Germinal center (tissue), 1 donor: Measurements from ENCODE around the gene KCNC1.

Source experiments
- DNase-seq: peaks from one replicate; pipeline ENCODE4 v3.0.0; 2012; ENCODE audit warnings: mixed read lengths, low spot score

The KCNC1 gene

DNA sequence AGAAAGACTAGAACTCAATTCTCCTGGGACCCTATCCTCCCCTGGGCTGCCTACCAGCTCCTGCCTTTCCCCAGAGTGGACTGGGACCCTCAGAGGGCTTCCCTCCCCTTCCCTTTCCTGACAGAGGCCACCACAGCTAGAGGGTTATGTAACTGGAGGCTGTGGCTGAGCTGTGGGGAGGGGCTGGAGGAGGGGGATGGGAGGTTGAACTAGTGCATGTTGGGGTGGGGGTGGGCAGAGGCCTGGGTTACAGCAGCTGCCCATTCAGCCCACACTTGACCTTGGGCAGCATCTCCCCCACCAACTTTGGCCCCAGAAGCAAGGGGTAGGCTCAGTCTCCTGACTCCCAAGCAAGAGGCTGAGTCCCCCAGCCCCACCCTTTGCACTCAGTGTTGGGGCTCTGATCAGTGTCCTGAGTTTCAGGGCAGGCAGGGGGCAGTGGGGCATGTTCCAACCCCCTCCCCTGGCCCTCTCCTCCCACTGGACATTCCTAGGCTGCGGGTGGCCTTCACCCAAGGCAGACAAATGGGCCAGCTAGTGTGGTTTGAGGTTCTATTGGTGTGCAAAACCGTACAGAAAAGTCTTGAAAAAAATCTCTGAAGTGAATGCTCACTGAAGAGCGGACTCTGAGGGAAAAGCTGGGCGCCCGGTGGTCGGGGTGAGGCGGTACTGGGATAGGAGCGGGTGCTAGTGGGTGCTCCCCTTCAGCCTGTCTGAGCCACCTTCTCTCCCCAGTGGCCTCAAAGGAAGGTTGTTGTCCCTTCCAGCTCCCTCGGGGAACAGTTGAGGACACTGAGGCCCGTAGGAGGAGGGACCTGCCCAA is 3.8 kb downstream of the KCNC1 start:
- no peak for DNase-seq

- no peak for DNase-seq
Measured at GRCh38 chr11:17739945-17740338, 5.4 kb downstream of the KCNC1 start.

GRCh38 chr11:17740649-17741235 is 6.2 kb downstream of the KCNC1 start:
- no peak for DNase-seq

GRCh38 chr11:17741487-17741886 is 6.9 kb downstream of the KCNC1 start:
- no peak for DNase-seq

- DNase-seq: no peak
Measured at GRCh38 chr11:17742019-17742418, 7.4 kb downstream of the KCNC1 start.

GRCh38 chr11:17743026-17743807 is 8.6 kb downstream of the KCNC1 start:
- no peak for DNase-seq

DNA sequence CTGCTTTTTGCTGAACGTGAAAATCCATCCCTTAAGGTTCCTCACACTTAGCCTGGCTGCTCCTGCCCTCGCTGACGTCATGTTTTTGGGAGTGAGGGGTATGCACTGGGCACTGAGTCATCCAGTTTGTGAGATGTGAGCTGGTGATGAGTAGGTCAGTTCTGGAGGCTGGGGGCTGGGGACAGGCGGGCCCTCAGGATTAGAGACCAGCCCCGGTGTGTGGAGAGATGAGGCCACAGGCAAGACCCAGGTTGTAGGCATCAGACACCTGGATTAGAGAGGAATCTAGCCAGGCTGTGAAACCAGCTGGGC is 9.2 kb downstream of the KCNC1 start:
- no peak for DNase-seq

DNA sequence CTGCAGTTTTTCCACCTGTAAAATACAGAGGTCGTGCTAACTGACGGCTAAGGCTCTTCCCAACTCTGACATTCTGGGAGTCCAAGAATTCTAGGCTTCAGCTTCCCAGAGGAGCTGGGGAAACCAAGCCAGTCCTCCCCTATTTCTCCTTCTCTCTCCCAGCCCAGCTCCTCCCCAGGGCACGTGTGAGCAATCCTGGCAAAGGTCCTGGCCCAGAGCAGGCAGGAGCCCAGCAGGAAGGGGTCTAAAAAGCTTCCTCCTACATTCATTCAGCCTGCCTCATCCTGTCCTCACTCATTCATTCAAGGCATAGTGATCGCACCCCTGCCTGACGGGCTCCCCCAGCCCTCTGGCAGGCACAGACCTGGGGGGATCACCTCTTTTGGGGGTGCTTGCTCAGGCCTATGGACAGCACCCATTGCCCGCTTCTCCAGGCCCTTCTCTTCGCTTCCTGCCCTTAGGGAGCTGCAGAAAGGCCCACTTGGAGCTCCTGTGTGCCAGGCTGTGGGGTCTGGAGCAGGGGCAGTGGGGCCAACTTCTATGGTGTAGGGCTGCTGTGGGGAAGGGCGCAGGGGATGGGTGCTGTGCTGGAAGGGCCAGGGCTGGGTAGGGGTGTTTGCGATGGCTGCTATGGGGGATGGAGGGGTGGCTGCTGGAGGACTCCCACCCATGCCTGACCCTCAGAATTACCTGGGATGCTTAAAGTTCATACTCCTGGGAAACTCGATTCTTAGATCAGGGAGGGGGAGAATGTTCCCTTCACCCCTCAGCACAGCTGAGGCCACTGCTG is 9.8 kb downstream of the KCNC1 start:
- DNase-seq: no peak

DNA sequence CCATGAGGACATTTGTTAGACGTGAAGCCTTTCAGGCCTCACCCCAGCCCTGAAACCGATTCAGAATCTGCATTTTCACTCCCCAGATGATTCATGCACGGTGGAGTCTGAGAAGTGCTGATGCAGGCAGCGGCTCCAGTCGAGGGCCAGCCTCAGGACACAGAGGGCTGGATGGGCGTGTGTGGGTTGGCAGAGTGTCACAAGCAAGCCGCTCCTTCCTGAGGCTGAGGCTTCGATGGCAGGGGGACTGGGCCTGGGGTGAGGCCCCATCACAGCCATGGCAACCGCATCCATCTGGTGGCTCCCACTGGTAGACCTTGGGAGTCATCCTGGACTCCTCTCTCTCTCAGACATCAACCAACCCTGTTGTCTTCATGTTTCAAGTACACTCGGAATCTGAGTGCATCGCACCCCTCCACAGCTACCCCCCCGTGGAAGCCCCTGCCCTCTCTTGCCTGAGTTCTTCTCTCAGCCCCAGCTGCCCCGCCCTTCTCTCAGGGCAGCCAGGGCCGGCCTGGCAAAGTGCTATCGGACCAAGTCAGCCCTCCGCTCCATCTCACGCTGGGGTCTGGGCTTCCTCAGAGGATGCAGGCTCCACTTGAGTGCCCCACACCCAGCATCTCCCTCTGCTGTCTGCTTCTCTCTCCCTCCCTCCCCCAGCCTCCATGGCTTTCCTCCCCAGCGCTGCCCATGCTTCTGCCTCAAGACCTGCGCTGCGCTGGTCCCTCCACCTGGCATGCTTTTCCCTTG is 10.6 kb downstream of the KCNC1 start:
- no peak for DNase-seq

DNA sequence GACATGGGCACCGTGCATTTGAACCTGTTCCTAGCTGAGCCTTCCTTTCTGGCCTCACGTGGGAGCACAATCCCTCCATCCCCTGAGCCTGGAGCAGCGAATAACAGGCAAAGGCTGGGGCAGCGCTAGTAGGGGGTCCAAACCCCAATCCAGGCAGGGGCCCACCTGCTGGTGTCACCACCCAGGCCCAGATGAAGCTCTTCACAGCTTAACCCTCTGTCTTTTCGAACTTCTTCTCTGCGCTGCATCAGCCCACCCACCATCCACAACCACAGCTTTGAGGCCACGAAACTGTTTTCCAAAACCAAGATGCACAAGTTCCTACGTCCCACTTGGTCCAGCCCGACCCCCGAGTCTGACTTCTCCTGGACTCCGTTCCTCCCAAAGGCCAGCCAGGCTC is 11.5 kb downstream of the KCNC1 start:
- DNase-seq: no peak

DNA sequence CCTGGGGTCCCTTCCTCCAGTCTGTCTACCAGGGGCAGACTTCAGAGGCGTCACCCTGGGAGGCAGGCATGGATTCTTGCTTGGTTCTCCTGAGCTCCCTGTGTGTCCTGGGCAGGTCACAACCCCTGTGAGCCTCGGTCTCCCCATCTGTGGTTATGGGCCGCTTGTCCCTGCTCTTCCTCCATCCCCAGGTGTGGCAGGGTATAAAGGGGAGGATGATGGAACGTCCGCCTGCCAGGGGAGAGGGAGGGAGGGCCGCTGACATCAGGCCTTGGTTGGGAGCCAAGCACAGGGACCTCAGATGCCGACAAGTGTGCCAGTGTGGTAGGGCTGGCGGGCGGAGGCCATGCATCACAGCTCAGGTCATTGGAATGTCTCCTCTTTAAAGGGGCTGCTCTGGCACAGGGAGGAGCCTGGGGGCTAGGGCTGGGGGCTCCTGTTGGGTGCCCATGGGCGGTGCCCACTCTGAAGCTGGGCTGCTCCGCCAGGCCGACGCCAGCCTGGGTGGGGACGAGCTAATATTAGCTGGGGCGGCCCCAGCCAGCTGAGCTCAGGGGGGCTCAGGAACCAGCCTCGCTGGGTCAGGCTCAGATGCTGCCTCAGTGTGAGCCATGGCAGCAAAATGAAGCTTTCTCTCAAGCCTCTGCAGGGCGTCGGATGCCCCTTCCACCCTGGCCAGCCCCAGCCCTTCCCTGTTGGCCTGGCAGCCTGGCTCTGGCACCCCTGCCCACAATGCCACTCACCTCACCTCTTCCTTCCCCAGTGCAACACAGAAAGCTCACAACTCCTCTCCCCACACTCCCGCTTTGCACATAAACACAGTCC is 12.8 kb downstream of the KCNC1 start:
- DNase-seq: no peak

GRCh38 chr11:17748044-17748443 is 13.5 kb downstream of the KCNC1 start:
- no peak for DNase-seq

DNA sequence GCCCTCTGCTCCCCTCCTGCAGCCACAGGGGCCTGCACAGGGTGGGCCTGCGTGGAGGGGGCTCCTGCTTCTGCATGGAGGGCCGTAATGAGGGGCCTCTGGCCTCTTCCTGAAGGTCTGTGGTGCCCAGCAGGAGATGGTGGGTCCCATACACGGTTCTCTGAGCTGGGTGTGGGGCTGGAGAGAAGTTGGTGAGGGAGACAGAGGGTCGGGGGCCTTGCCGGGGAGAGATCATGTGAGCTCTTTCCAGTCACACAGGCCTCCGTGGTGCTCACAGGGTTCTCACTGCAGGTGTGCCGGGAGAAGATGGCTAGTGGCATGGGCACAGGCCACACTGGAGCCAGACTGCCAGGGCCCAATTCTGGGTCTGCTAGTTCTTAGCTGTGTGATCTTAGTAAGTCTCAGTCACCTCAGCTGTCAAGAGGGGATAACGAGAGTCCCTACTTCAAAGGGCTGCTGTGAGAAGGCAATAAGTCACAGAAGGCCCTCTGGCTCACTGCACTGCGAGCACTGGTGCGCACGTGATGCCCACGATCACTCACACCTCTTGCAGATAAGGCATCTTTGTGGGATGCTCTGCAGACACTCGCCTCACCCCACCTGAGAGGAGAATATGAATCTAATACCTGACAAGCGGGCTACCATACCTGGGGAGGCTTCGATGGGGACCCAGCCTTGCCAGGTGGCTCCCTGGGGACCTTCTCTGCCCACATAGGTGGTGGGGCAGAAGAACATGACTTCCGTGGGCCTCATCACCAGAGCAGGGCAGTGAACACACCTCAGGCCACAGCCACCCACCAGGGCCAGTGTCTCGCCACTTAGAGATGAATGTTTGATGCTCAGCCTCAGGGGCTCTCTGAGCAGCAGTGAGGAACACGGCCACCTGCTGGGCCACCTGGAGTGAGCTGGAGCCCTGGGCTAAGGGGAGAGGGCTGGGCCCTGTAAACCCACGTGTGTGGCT is 14.5 kb downstream of the KCNC1 start:
- DNase-seq: no peak

DNA sequence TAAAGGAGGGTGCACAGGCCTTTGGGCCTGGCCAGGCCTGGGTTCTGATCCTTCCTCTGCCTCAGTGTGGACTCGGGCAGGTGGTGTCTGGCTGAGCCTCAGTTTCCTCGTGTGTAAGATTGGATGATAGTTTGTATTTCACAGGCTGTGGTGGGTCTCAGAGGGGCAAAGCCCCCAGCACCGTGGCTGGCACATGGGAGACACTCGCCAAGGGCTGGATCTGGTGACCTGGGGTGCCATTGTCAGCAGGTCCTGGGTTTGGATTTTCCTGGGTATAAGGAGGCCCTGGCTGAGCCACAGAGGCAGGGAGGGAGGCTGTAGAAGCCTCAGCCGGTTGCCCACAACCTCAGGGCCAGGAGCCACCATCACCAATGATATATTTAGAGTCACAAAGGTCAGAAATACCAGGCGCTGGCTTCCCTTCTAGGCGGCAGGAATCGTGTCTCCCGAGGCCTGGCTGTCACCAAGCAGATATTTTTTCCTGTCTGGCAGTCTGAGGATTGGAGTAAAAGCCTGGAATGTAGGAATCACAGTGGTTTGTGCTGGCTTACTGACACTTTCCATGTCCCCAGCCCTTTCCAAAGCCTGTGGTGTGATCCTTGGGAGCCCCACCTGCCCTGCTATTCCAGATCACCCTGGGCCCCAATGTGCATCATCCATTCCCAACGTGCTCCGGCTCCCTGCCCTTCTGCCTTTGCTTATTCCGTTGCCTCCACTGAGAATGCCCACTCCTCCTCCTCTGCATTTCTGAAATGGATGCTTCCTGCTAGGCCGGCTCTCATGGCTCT is 15.6 kb downstream of the KCNC1 start:
- no peak for DNase-seq

GRCh38 chr11:17750801-17751165 is 16.2 kb downstream of the KCNC1 start:
- DNase-seq: no peak

DNA sequence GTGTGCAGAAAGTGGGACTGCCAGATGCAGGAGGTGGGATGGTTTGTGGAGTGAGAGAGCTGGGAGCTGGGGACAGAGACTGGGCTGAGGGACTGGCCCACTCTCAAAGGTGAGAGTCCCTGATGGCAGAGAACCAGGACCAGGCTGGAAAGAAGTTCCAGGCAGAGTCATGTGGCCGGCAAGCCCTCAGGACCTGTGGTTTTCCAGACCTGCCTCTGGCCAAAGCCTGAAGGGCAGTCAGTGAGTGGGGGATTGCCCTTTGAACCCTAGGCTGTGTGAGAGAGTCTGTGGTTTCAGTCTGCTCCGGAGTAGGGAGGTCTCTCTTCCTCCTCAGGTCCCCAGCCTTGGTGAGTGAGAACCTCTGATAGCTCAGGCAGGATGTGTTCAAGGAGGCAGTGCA is 17.0 kb downstream of the KCNC1 start:
- DNase-seq: no peak

DNA sequence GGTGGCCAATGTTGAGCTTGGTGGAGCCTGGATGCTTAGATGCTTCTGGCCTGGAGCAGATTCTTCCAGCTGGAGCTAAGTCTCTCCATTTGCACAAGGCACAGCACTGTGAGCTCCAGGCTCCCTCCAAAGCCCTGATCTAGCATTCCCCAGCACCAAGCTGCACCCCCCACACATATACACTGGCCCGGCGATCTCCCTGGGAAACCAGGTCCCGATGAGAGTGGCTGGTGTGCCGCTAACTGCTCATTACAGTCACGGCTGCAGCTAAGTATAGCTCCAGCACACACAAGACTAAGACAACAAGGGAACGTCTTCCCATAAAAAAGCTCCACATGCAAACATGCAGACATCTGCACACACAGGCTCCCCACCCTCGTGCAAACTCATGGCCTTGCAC is 17.6 kb downstream of the KCNC1 start:
- no peak for DNase-seq

- no peak for DNase-seq
Measured at GRCh38 chr11:17753153-17753552, 18.6 kb downstream of the KCNC1 start.

- no peak for DNase-seq
Measured at GRCh38 chr11:17753641-17754040, 19.1 kb downstream of the KCNC1 start.
